Stimulated activated CD8-positive, alpha-beta memory T cell treated with anti-CD3 and anti-CD28 coated beads, Interleukin-15, amount 100 ng/mL, for 4 hours (primary cell): Measurements from ENCODE around the gene GTF2H2.
"Not testable (repeated sequence)": the region's sequence is repeated elsewhere in the genome, so short reads cannot be mapped to it uniquely, and the experiment has no call there.

Source experiments
- DNase-seq, 2 donors: peaks; one replicate each; pipeline ENCODE4 v3.0.0-alpha.2; 2020; ENCODE audit warnings: low read depth in 2 of 2

Gene GTF2H2

GRCh38 chr5:71013575-71013974, 53.9 kb downstream of the GTF2H2 start:
- DNase-seq, result no peak

GRCh38 chr5:71011194-71011792, 56.2 kb downstream of the GTF2H2 start:
- DNase-seq, result no peak

GRCh38 chr5:71006983-71007382, 60.5 kb downstream of the GTF2H2 start:
- DNase-seq, result not testable (repeated sequence)
